HepG2 (cell line): ENCODE data around the gene PCDHGA1.

Source experiments
- FOSL1 ChIP-seq: sonication (generic); formaldehyde crosslinking; IDR thresholded peaks from 2 replicates; pipeline ENCODE4 v1.9.0; 2021; ENCODE audit warnings: missing genetic modification reagents, borderline replicate concordance
- JUN ChIP-seq: sonication (generic); formaldehyde crosslinking; IDR thresholded peaks from 2 replicates; pipeline ENCODE4 v1.4.0; 2020; ENCODE audit warnings: mild to moderate bottlenecking, missing genetic modification reagents
- KMT2B ChIP-seq: IDR thresholded peaks from 2 replicates; pipeline ENCODE4 v1.6.1; 2016; ENCODE audit warnings: missing genetic modification reagents, missing compliant biosample characterization
- RAD21 ChIP-seq: fragments of 450-650 bp; formaldehyde crosslinking; IDR thresholded peaks from 2 replicates; pipeline ENCODE4 v1.5.0; 2020; ENCODE audit warnings: mild to moderate bottlenecking
- ZNF431 ChIP-seq: sonication (generic); formaldehyde crosslinking; IDR thresholded peaks from 2 replicates; pipeline ENCODE4 v1.9.0; 2022; ENCODE audit warnings: missing genetic modification reagents, low read depth, mild to moderate bottlenecking, borderline replicate concordance

GRCh38 chr5:141313711-141314110, 16.6 kb upstream of the PCDHGA1 start:
- TF ChIP-seq ZNF431 (no peak), JUN (CRISPR knock-in tag) (no peak), KMT2B (CRISPR knock-in tag) (no peak), RAD21 (no peak), FOSL1 (CRISPR knock-in tag) (no peak)
